Central memory CD4-positive, alpha-beta T cell (primary cell): ENCODE results near the gene RCBTB1.
"Not testable (repeated sequence)": the region's sequence is repeated elsewhere in the genome, so short reads cannot be mapped to it uniquely, and the experiment has no call there.

Source experiments
- DNase-seq: peaks from one replicate; pipeline ENCODE4 v3.0.0; 2022
- total RNA-seq, 3 experiments: gene quantifications; one replicate each; lab custom pipeline; 2026; lab: John Stamatoyannopoulos, UW

RCBTB1 gene
- total RNA-seq, result 28.4 to 58.7 (median 43.8) reads per million in 3 experiments

GRCh38 chr13:49585220-49586157 is at the start of gene RCBTB1:
Gene RCBTB1 (minus strand): TSS chr13:49585558. CDS start chr13:49567279, 18,279 bp downstream.
- DNase-seq, result peak; percentile 67

GRCh38 chr13:49633710-49634109 is 48.4 kb upstream of the RCBTB1 start:
- DNase-seq, result no peak

GRCh38 chr13:49632156-49632555 is 46.8 kb upstream of the RCBTB1 start:
- no peak for DNase-seq

- DNase-seq, result no peak
These were observed 45.2 kb upstream of the RCBTB1 start for GRCh38 chr13:49630580-49630979.

- no peak for DNase-seq
These were observed 44.6 kb upstream of the RCBTB1 start for GRCh38 chr13:49629947-49630346.

GRCh38 chr13:49629196-49629938 is 44.0 kb upstream of the RCBTB1 start:
- DNase-seq, result no peak

- peak; percentile 23 for DNase-seq
These were observed 42.7 kb upstream of the RCBTB1 start, which contains the start of gene ARL11 for GRCh38 chr13:49627831-49628652. Gene ARL11 (plus strand): TSS chr13:49628507. CDS start chr13:49630448, 1,941 bp downstream.

GRCh38 chr13:49625392-49626079 is 40.2 kb upstream of the RCBTB1 start:
- DNase-seq, result no peak

- DNase-seq, result no peak
These were observed 38.9 kb upstream of the RCBTB1 start for GRCh38 chr13:49624229-49624628.

- no peak for DNase-seq
These were observed 37.0 kb upstream of the RCBTB1 start for GRCh38 chr13:49622174-49622946.

GRCh38 chr13:49620170-49620621 is 34.8 kb upstream of the RCBTB1 start:
- DNase-seq, result no peak

GRCh38 chr13:49616676-49617065 is 31.3 kb upstream of the RCBTB1 start:
- no peak for DNase-seq

GRCh38 chr13:49615836-49616675 is 30.7 kb upstream of the RCBTB1 start:
- no peak for DNase-seq

GRCh38 chr13:49612042-49612441 is 26.7 kb upstream of the RCBTB1 start:
- DNase-seq, result not testable (repeated sequence)

- DNase-seq, result no peak
These were observed 24.8 kb upstream of the RCBTB1 start for GRCh38 chr13:49610176-49610575.

GRCh38 chr13:49608651-49609331 is 23.4 kb upstream of the RCBTB1 start:
- no peak for DNase-seq

- DNase-seq, result no peak
These were observed 22.4 kb upstream of the RCBTB1 start for GRCh38 chr13:49607761-49608160.

- DNase-seq, result peak; percentile 72
These were observed 21.6 kb upstream of the RCBTB1 start for GRCh38 chr13:49606747-49607648.
